Measurements from ENCODE around the gene SERTAD4.

SERTAD4 gene

DNA sequence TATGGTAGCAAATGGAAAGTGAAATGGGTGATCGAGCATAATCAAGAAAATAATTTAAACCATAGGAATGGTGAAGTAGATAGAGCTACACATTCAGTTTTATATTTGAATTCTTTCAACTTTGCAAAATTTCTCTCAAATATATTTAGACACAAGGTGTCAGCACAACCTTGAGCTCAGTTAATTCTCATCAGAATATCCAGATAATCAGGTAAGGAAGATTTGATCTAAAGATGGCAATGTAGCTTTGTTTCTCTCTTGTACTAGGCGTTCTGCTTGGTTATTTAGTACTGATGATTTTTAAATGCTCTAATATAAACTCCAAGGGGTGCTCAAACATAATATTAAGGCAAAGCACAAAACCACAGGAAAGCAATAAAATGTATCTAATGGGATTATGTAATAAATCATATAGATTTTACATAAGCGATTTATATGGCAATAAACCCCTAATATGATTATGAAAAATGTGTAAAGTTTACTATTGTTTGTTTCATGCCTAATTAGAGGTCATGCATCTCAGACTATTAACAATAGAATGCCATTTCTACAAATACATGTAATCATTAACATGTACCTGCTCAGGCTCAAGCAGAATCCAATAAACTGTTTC, 32.4 kb upstream of the SERTAD4 start:
- no peak for DNase-seq (ENCODE audit: low read depth, low spot score)
- Histone ChIP-seq H3K4me3 (ENCODE audit: insufficient read length, low read depth) (no peak overlapping the region), H3K9me3 (ENCODE audit: insufficient read depth, low read length) (peaks cover 11% of the 10 kb centered on the region), H3K36me3 (ENCODE audit: insufficient read depth, insufficient read length, low read length) (no peaks in the 10 kb centered on the region), H3K27me3 (ENCODE audit: insufficient read depth, insufficient read length) (no peaks in the 10 kb centered on the region), H3K9ac (ENCODE audit: insufficient read length, low read depth) (no peak overlapping the region), H3K4me1 (ENCODE audit: insufficient read depth, insufficient read length) (no peaks in the 10 kb centered on the region)
- TF ChIP-seq ZNF274 (IDR thresholded peaks at IDR 0.05; ENCODE audit: low read depth, low read length) (no peak), YY1 (IDR thresholded peaks at IDR 0.05; ENCODE audit: insufficient read depth, insufficient read length) (no peak), SUZ12 (IDR thresholded peaks at IDR 0.05; ENCODE audit: extremely low read depth, insufficient read depth, insufficient read length) (no peak)

DNA sequence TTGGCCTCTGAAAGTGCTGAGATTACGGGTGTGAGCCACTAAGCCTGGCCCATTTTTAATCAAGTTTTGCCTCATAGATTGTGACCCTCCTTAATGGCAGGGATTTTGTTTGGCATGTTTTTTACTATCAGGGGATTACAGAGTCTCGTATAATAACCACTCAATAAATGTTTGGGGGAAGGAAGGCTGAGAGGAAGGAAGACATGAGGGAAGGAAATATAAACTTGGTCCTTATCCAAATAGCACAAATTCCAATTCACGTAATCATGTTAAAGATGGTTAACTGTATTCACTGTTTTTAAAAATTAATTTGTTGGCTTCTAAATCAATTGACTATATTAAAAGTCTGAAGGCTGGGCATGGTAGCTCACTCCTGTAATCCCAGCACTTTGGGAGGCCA, 30.9 kb upstream of the SERTAD4 start:
- Histone ChIP-seq H3K4me3 (ENCODE audit: insufficient read length, low read depth) (no peak overlapping the region), H3K27me3 (ENCODE audit: insufficient read depth, insufficient read length) (no peaks in the 10 kb centered on the region), H3K4me1 (ENCODE audit: insufficient read depth, insufficient read length) (no peaks in the 10 kb centered on the region), H3K9ac (ENCODE audit: insufficient read length, low read depth) (no peak overlapping the region), H3K9me3 (ENCODE audit: insufficient read depth, low read length) (0 out of 2 replicates have a peak, but pooled peaks cover 5% of the 10 kb centered on the region), H3K36me3 (ENCODE audit: insufficient read depth, insufficient read length, low read length) (no peaks in the 10 kb centered on the region)
- no peak for DNase-seq (ENCODE audit: low read depth, low spot score)
- TF ChIP-seq YY1 (IDR thresholded peaks at IDR 0.05; ENCODE audit: insufficient read depth, insufficient read length) (no peak), ZNF274 (IDR thresholded peaks at IDR 0.05; ENCODE audit: low read depth, low read length) (no peak), SUZ12 (IDR thresholded peaks at IDR 0.05; ENCODE audit: extremely low read depth, insufficient read depth, insufficient read length) (no peak)

DNA sequence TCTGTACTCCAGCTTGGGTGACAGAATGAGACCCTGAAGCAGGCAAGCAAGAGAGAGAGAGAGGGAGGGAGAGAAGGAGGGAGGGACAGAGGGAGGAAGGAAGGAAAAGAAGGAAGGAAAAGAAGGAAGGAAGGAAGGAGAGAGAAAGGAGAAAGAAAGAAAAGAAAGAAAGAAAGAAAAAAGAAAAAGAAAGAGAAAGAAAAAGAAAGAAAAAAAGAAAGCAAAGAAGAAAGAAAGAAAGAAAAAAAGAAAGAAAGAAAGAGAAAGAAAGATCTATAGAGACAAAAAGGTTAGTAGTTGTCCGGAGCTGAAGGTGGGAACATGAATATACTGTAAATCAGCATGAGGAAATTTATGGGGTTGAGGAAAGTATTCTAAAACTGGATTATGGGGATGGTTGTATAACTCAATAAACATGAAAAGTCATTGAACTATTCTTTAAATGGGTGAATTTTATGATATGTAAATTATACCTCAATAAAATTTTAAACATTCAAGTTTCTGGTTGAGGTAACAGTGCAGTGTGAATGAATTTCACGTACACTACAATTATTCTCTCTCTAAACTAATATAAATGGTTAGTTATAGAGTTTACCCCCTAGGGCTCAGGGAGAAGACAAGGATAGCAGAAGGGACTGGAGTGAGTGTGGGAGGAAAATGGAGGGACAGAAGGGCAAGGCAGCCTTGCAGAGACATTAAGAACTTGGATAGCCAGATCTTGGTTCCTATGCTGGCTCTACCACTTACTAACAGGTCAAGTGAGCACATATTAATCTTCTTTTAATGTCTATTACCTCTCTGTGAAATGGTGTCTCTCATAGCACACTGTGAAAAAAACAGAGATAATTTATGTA, 24.8 kb upstream of the SERTAD4 start:
- TF ChIP-seq YY1 (IDR thresholded peaks at IDR 0.05; ENCODE audit: insufficient read depth, insufficient read length) (no peak), SUZ12 (IDR thresholded peaks at IDR 0.05; ENCODE audit: extremely low read depth, insufficient read depth, insufficient read length) (no peak), ZNF274 (IDR thresholded peaks at IDR 0.05; ENCODE audit: low read depth, low read length) (no peak)

DNA sequence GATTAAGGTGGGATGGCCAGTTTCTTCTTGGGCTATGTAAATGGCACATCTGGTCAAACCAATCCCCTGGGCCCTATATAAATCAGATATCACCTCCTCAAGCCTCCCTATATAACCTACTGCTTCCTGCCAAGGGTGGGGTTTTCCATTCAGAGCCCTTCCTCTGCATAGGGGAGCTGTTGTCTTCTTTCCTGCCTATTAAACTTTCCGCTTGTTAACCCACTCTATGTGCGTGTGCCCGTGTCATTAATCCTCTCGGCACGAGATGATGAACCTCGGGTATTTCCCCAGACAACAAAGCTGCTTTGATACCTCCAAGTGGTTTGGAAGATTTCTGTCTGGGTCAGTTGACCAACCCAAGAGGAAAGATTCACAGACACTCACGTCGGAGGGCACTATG, 19.3 kb upstream of the SERTAD4 start:
- no peak overlapping the region for H3K4me3 ChIP-seq (ENCODE audit: insufficient read length, low read depth)
- TF ChIP-seq ZNF274 (IDR thresholded peaks at IDR 0.05; ENCODE audit: low read depth, low read length) (no peak), SUZ12 (IDR thresholded peaks at IDR 0.05; ENCODE audit: extremely low read depth, insufficient read depth, insufficient read length) (no peak), YY1 (IDR thresholded peaks at IDR 0.05; ENCODE audit: insufficient read depth, insufficient read length) (no peak)

More for the DNA sequence above, 24.8 kb upstream of the SERTAD4 start:
- no peak overlapping the region for H3K4me3 ChIP-seq (ENCODE audit: insufficient read length, low read depth)
- H3K4me1 ChIP-seq (ENCODE audit: insufficient read depth, insufficient read length), result no peaks in the 10 kb centered on the region
- no peaks in the 10 kb centered on the region for H3K36me3 ChIP-seq (ENCODE audit: insufficient read depth, insufficient read length, low read length)
- no peak for DNase-seq (ENCODE audit: low read depth, low spot score)
- no peaks in the 10 kb centered on the region for H3K27me3 ChIP-seq (ENCODE audit: insufficient read depth, insufficient read length)
- no peak overlapping the region for H3K9ac ChIP-seq (ENCODE audit: insufficient read length, low read depth)
- no peaks in the 10 kb centered on the region for H3K9me3 ChIP-seq (ENCODE audit: insufficient read depth, low read length)

GRCh38 chr1:210214573-210215409, 17.8 kb upstream of the SERTAD4 start:
- no peaks in the 10 kb centered on the region for H3K36me3 ChIP-seq (ENCODE audit: insufficient read depth, insufficient read length, low read length)
- no peak overlapping the region for H3K9ac ChIP-seq (ENCODE audit: insufficient read length, low read depth)
- TF ChIP-seq ZNF274 (IDR thresholded peaks at IDR 0.05; ENCODE audit: low read depth, low read length) (no peak), SUZ12 (IDR thresholded peaks at IDR 0.05; ENCODE audit: extremely low read depth, insufficient read depth, insufficient read length) (no peak), YY1 (IDR thresholded peaks at IDR 0.05; ENCODE audit: insufficient read depth, insufficient read length) (no peak)
- H3K9me3 ChIP-seq (ENCODE audit: insufficient read depth, low read length), result no peaks in the 10 kb centered on the region
- H3K27me3 ChIP-seq (ENCODE audit: insufficient read depth, insufficient read length), result no peaks in the 10 kb centered on the region
- H3K4me3 ChIP-seq (ENCODE audit: insufficient read length, low read depth), result no peak overlapping the region
- DNase-seq (ENCODE audit: low read depth, low spot score), result no peak
- H3K4me1 ChIP-seq (ENCODE audit: insufficient read depth, insufficient read length), result no peaks in the 10 kb centered on the region

More for the DNA sequence above, 19.3 kb upstream of the SERTAD4 start:
- no peaks in the 10 kb centered on the region for H3K27me3 ChIP-seq (ENCODE audit: insufficient read depth, insufficient read length)
- H3K9ac ChIP-seq (ENCODE audit: insufficient read length, low read depth), result no peak overlapping the region
- no peaks in the 10 kb centered on the region for H3K9me3 ChIP-seq (ENCODE audit: insufficient read depth, low read length)
- DNase-seq (ENCODE audit: low read depth, low spot score), result no peak
- no peaks in the 10 kb centered on the region for H3K36me3 ChIP-seq (ENCODE audit: insufficient read depth, insufficient read length, low read length)
- H3K4me1 ChIP-seq (ENCODE audit: insufficient read depth, insufficient read length), result no peaks in the 10 kb centered on the region

- Histone ChIP-seq H3K4me1 (ENCODE audit: insufficient read depth, insufficient read length) (no peaks in the 10 kb centered on the region), H3K27me3 (ENCODE audit: insufficient read depth, insufficient read length) (no peaks in the 10 kb centered on the region), H3K4me3 (ENCODE audit: insufficient read length, low read depth) (no peak overlapping the region), H3K36me3 (ENCODE audit: insufficient read depth, insufficient read length, low read length) (no peaks in the 10 kb centered on the region), H3K9ac (ENCODE audit: insufficient read length, low read depth) (no peak overlapping the region), H3K9me3 (ENCODE audit: insufficient read depth, low read length) (no peaks in the 10 kb centered on the region)
- no peak for TF ChIP-seq SUZ12 (IDR thresholded peaks at IDR 0.05; ENCODE audit: extremely low read depth, insufficient read depth, insufficient read length)
- no peak for TF ChIP-seq YY1 (IDR thresholded peaks at IDR 0.05; ENCODE audit: insufficient read depth, insufficient read length)
- TF ChIP-seq ZNF274 (IDR thresholded peaks at IDR 0.05; ENCODE audit: low read depth, low read length), result no peak
- no peak for DNase-seq (ENCODE audit: low read depth, low spot score)
Observed at GRCh38 chr1:210217482-210217881, 15.1 kb upstream of the SERTAD4 start.
